ENCODE data around the gene DNAI1. TPM values are rescaled to one million over a fixed set of nuclear protein-coding genes. Genes with fewer than 3 reads are reported as not detected.

DNAI1 gene
- polyA plus RNA-seq, 10 donors, result 0.23 to 0.30 TPM; not detected in 8

- no peak for DNase-seq
Measured at GRCh38 chr9:34490760-34491159, 32.2 kb downstream of the DNAI1 start.

- no peak for DNase-seq
Measured at GRCh38 chr9:34491596-34491995, 33.0 kb downstream of the DNAI1 start.

GRCh38 chr9:34492051-34492450 lies 33.4 kb downstream of the DNAI1 start:
- no peak for DNase-seq

- peak; percentile 47 to 78 (median 65) for DNase-seq
Measured at GRCh38 chr9:34493972-34494535, 35.4 kb downstream of the DNAI1 start.

GRCh38 chr9:34496149-34496712 lies 37.6 kb downstream of the DNAI1 start:
- DNase-seq, result no peak

GRCh38 chr9:34498553-34498952 lies 39.9 kb downstream of the DNAI1 start:
- DNase-seq, result no peak

GRCh38 chr9:34499076-34499475 lies 40.5 kb downstream of the DNAI1 start:
- no peak for DNase-seq

GRCh38 chr9:34500623-34501267 lies 42.1 kb downstream of the DNAI1 start:
- peak in 2 of 3 donors; percentile 52 to 65 for DNase-seq

GRCh38 chr9:34501372-34501771 lies 42.8 kb downstream of the DNAI1 start:
- no peak for DNase-seq

- DNase-seq, result peak; percentile 49 to 85 (median 62)
Measured at GRCh38 chr9:34501889-34502425, 43.4 kb downstream of the DNAI1 start.

- DNase-seq, result no peak
Measured at GRCh38 chr9:34502471-34502870, 43.9 kb downstream of the DNAI1 start.

GRCh38 chr9:34502891-34503290 lies 44.3 kb downstream of the DNAI1 start:
- no peak for DNase-seq

- DNase-seq, result no peak
Measured at GRCh38 chr9:34503406-34503805, 44.8 kb downstream of the DNAI1 start.

- no peak for DNase-seq
Measured at GRCh38 chr9:34505370-34506120, 46.9 kb downstream of the DNAI1 start.

GRCh38 chr9:34506623-34507022 lies 48.0 kb downstream of the DNAI1 start:
- DNase-seq, result no peak

- DNase-seq, result no peak
Measured at GRCh38 chr9:34507556-34507955, 49.0 kb downstream of the DNAI1 start.

GRCh38 chr9:34507966-34508365 lies 49.4 kb downstream of the DNAI1 start:
- DNase-seq, result no peak

GRCh38 chr9:34508463-34508862 lies 49.9 kb downstream of the DNAI1 start:
- no peak for DNase-seq

- no peak for DNase-seq
Measured at GRCh38 chr9:34508951-34509350, 50.3 kb downstream of the DNAI1 start.

GRCh38 chr9:34510497-34511468 lies 52.2 kb downstream of the DNAI1 start:
- DNase-seq, result peak in 1 of 3 donors; percentile 71
